T47D (cell line): Measurements from ENCODE around the gene ACTN2.
"Not testable (repeated sequence)": the region's sequence is repeated elsewhere in the genome, so short reads cannot be mapped to it uniquely, and the experiment has no call there.

Experiments
- DNase-seq, 2 experiments: peaks; one replicate each; pipeline versions ENCODE4 v3.0.0 to v3.0.0-alpha.2; 2011 to 2012; ENCODE audit warnings: low read depth in 1 of 2, low spot score in 1 of 2
- JUND ChIP-seq: IDR thresholded peaks from 2 replicates; pipeline ENCODE4 v1.6.1; 2012; ENCODE audit warnings: low read depth
- in situ Hi-C: cut with HindIII; loops from 2 replicates; pipeline ENCODE4 v1.10.0; 2016; ENCODE audit warnings: low sequenced_read_pairs, low pct_unique_long_range_greater_than_20kb

ACTN2 gene

DNA sequence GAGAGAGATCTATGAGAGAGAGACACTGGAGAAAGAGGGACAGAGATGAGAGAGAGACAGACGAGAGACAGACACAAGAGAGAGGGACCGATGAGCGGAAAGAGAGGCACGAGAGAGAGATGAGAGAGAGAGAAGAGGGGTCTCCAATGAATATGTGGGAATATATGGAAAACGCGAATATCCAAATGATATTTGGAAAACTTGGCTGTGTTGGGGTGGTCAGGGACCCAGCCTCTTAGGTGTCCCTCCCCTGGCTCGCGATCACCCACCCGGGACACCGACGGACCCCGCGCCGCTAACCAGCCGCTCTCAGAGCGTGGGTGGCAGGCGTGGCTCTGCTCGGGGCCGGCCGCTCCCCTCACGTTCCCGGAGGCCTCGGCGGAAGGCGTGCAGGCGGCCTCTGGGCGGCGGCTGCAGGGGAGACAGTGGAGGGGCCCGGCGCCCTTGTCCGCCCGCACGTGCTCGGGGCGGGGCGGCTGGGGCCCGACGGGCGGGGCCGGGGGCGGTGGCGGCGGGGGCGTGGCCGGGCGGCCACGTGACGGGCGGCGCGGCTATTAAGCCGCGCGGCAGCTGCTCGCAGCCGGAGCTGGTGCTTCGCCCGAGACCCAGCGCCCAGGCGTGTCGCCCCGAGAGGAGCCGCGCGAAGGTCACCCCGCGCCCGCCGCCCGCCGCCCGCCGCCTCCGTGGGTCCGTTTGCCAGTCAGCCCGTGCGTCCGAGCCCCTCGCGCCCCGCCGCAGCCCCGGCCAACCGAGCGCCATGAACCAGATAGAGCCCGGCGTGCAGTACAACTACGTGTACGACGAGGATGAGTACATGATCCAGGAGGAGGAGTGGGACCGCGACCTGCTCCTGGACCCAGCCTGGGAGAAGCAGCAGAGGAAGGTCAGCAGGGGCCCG lies at the start of gene ACTN2:
Gene ACTN2 (plus strand): TSS at position 583 of the 898 bp plus-strand sequence. CDS start 175 bp downstream, at position 758.
- in situ Hi-C loops: no loop called here
- no peak for DNase-seq
- TF ChIP-seq JUND: no peak

DNA sequence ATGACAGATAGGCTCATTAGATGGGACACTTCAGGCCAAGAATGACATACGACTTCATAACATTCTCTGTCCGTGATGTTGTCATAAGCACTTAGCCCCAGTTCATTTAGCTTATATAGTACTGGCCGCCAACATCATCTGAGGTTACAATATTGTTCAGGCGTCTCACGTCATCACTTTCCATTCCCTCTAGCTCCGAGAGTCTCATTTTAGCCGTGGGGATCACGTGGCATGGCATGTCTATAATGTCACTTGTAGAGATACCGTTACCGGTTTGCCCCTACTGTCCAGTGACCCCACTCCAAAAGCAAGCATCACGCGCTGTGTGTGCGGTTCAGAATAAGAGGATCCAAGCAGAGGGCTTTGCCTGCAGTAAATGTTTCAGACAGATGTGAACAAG lies 47.4 kb upstream of the ACTN2 start:
- no peak for DNase-seq
- no peak for TF ChIP-seq JUND
- in situ Hi-C loops: no loop called here

DNA sequence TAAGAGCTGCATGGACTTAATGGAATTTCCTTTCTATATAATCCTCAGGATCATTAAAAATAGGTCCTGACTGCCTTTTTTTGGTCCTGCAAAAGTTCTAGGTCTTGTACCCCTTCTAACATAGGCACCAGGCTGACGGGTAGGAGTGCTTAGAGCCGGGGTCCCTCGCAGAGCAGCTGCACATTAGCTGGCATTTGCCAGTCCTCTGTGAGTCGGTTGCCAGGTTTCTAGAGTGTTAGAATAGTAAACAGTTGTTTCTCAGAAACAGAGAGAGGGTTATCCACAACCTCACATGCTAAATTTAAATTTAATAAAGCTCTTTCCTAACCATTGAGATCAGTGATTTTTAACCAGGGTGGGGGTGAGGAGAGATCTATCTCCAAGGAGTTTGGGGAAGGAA lies 46.6 kb upstream of the ACTN2 start:
- no peak for DNase-seq
- in situ Hi-C loops: no loop called here
- no peak for TF ChIP-seq JUND

DNA sequence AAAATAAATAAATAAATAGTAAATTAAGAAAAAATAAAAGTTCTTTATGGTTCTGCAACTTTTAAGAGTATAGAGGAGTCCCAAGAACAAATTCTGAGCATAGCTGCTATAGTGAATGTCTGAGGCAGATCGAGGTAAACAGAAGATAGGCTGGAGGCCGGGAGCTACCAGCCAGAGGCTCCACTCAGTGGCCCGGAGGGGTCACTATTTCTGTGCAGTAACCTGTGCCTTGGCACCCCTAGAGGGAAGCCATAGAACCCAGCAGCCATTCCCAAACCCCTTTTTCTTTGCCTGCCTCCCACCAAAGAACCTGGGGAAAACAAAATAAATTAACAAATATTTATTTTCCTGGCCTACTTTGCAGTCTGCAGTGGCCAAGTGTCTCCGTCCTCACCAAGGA lies 43.5 kb upstream of the ACTN2 start:
- in situ Hi-C loops: no loop called here
- no peak for TF ChIP-seq JUND

DNA sequence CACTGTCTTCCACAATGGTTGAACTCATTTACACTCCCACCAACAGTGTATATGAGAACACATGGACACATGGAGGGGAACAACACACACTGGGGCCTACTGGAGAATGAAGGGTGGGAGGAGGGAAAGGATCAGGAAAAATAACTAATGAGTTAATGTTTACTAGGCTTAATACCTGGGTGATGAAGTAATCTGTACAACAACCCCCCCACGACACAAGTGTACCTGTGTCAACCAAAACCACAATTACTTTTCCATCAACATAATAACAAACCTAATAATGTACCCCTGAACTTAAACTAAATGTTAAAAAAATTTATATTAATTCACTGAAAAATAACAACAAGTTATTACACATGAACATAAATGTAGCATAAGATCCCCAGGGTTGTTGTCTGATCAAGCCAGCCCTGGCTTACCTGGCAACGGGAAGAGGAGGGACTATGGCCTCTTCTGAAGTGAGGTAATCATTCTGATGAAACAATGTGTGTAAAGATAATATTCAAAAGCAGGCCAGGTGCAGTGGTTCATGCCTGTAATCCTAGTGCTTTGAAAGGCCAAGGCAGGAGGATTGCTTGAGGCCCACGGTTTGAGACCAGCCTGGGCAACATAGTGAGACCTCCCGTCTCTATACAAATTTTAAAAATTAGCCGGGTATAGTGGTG lies 41.2 kb upstream of the ACTN2 start:
- TF ChIP-seq JUND: no peak
- in situ Hi-C loops: no loop called here
- DNase-seq: no peak

More for the DNA sequence above, 43.5 kb upstream of the ACTN2 start:
- DNase-seq: no peak

DNA sequence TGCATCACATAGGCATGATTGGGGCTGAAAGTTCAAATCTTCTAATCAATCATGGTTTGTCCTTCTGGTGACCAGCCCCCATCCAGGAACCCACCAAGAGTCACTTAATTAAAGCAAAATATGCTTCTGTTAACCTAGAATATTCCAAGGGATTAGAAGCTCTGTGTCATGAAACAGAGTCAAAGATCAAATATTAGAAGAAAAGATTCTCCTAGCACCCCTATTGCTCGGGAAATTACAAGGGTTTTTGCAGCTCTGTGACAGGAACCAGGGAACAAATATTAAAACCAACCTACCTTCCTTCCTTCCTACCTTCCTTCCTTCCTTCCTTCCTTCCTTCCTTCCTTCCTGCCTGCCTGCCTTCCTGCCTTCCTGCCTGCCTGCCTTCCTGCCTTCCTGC lies 31.8 kb upstream of the ACTN2 start:
- TF ChIP-seq JUND: no peak
- in situ Hi-C loops: no loop called here
- no peak for DNase-seq

DNA sequence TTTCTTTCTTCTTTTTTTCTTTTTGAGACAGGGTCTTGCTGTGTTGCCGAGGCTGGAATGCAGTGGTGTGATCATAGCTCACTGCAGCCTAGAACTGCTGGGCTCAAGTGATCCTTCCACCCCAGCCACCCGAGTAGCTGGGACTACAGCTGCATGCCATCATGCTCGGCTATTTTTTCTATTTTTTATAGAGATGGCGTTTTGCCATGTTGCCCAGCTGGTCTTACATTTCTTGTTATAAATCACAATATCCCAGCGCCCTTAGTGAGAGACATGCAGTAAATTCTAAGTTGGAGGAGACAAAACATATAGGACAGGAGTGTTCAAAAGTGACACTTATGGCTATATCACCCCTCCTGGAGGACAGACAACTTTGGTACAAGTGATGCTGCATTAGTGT lies 31.3 kb upstream of the ACTN2 start:
- in situ Hi-C loops: no loop called here
- TF ChIP-seq JUND: no peak
- no peak for DNase-seq

DNA sequence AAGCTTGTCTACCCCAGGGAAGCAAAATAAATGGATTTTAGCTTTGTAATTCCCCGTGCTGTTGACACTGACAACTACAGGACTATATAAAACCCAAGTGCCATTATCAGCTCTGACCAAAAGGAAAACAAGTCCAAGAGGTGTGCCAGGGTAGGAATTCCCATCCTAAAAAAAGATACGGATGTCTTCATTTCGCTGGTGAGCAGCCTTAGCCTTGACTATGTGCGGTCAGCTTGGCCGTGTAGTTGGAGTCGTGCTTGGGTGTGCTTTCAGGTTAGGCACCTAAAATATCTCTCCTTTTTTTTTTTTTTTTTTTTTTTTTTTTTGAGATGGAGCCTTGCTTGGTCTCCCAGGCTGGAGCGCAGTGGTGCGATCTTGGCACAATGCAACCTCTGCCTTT lies 28.9 kb upstream of the ACTN2 start:
- no peak for TF ChIP-seq JUND
- in situ Hi-C loops: no loop called here
- DNase-seq: no peak

DNA sequence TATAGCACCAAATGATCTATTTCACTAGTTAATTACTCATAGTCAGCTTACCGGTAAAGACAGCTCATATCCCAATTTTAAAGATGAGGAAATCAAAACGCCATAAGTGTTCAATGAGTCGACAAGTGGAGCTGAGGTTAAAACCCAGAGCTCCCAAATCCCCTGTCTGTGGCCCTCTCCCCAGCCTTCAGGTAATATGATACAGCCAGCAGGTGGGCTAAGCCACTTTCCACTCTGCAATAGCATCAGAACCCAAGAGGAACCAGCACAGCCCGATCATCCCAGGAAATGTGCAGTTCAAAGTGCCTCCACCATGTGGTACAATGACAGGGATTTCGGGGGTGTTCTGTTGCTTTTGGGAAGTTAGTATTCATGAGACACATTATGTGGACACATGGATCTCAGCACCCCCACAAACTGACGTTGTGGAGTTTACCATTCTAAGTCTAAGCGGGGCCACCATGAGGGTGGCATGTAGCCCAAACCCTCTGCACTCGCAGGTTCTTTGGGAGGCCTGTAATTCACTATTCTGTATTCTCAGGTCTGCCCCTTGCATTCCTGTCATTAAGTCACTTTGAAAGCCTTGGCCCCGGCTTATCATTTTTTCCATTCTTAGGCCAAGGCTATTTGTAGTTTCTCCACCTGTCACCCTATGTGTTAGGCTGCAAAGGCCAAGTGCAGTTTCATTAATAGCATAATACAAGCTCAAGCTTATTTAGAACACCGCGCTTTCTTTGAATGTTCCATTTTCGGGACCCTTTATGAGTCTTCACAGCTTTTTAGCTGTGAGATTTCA lies 26.3 kb upstream of the ACTN2 start:
- DNase-seq: no peak
- TF ChIP-seq JUND: no peak

DNA sequence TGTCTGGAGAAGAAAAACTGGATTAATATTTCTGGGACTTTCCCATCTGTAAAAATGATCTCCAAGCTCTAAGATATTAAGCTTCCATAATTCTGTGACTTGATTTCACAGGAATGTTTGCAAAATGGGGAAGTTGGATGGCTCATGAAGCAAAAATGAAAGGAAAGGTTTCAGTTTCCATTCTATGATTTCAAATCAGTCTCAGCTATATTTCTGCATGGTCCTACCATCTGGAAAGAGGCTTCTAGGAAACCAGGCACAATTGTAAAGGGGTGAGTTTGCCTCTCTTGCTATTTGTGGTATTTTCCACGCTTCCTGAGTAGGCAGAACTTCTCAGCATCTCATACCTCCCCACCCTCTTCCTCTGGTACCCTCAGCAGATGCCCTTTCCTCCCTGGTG lies 22.4 kb upstream of the ACTN2 start:
- no peak for DNase-seq
- in situ Hi-C loops: no loop called here
- no peak for TF ChIP-seq JUND

More for the DNA sequence above, 26.3 kb upstream of the ACTN2 start:
- in situ Hi-C loops: no loop called here

DNA sequence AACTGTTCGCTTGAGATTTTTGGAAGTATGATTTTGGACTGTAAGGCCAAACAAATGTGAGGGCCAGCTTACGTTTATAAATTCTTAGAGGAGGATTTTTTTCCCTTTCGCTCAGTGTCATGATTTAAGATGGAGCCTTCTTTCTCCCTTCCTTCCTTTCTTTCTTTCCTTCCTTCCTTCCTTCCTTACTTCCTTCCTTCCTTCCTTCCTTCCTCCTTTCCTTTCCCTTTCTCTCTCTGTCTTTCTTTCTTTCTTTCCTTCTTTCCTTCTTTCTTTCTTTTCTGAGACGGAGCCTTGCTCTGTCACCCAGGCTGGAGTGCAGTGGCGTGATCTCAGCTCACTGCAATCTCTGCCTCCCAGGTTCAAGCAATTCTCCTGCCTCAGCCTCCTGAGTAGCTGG lies 17.4 kb upstream of the ACTN2 start:
- in situ Hi-C loops, DNase-seq: not testable (repeated sequence)

DNA sequence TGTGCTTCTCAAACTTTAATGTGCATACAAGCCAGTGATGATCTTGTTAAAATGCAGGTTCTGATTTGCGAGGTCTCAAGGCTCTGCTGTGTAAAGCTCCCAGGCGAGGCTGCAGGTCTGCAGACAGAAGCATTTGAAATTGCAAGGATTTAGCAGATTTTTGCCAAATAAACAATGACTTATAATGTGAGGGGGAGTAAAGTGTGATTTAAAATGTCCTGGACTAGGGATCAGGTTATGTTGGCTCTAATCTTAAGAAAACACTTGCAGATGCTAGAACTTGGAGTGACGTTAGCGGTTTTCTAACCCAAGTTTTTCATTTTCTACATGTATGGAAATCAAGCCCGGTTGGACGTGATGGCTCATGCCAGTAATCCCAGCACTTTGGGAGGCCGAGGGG lies 16.2 kb upstream of the ACTN2 start:
- no peak for DNase-seq
- no peak for TF ChIP-seq JUND
- in situ Hi-C loops: no loop called here
